Panc1 (cell line): ENCODE measurements around the gene PGLYRP3. TPM values are rescaled to one million over a fixed set of nuclear protein-coding genes. Genes with fewer than 3 reads are reported as not detected.

Experiments
- ATAC-seq: fragments of 200-7000 bp; cut with Tn5 transposase; 2 replicates; pipeline ENCODE4 v1.9.1; 2020; ENCODE audit warnings: mild to moderate bottlenecking, moderate library complexity
- BruUV-seq: library from RNA; stranded (reverse); fragments of 400-500 nt; replicated peaks from 2 replicates; lab custom pipeline; 2021; lab: Mats Ljungman, UMichigan
- CTCF ChIA-PET: fragments of 300-600 bp; sonication (Branson Sonifier 250); formaldehyde crosslinking; loops from one replicate; lab custom pipeline; 2022; ENCODE audit warnings: antibody characterized with exemption; lab: Charles Lee
- POLR2A ChIA-PET: fragments of 300-600 bp; sonication (Branson Sonifier 250); formaldehyde crosslinking; loops from one replicate; lab custom pipeline; 2022; ENCODE audit warnings: antibody characterized with exemption; lab: Charles Lee
- DNase-seq: peaks from one replicate; pipeline ENCODE4 v3.0.0-alpha.2; 2010; ENCODE audit warnings: low read depth, low spot score
- H3K27ac ChIP-seq: 2 replicates; pipeline ENCODE4 v1.5.1; 2011; ENCODE audit warnings: mild to moderate bottlenecking, low read length, inconsistent platforms
- H3K27me3 ChIP-seq: fragments of 200-500 bp; sonication (Bioruptor generic); 2 replicates; pipeline ENCODE4 v1.6.0; 2014; ENCODE audit warnings: low read length, inconsistent platforms; ENCODE audit not compliant: control insufficient read depth, insufficient read depth
- H3K36me3 ChIP-seq: fragments of 200-500 bp; sonication (Bioruptor generic); 2 replicates; pipeline ENCODE4 v1.5.1; 2014; ENCODE audit warnings: inconsistent platforms, mild to moderate bottlenecking, low read length, moderate library complexity; ENCODE audit not compliant: control insufficient read depth, insufficient read depth
- H3K4me1 ChIP-seq: 2 replicates; pipeline ENCODE4 v1.5.1; 2011; ENCODE audit warnings: inconsistent platforms, mild to moderate bottlenecking, low read length, moderate library complexity; ENCODE audit not compliant: control insufficient read depth, insufficient read depth
- H3K4me3 ChIP-seq, 2 experiments: 2 replicates each; pipeline ENCODE4 v1.5.1; 2011 to 2012; ENCODE audit warnings: low read depth in 2 of 2, low read length in 2 of 2, mild to moderate bottlenecking in 2 of 2, inconsistent platforms in 1 of 2, moderate library complexity in 1 of 2
- H3K9me3 ChIP-seq: fragments of 200-500 bp; sonication (Bioruptor generic); 2 replicates; pipeline ENCODE4 v1.5.1; 2014; ENCODE audit warnings: low read depth, mild to moderate bottlenecking, inconsistent platforms, low read length, moderate library complexity; ENCODE audit not compliant: control insufficient read depth, insufficient read depth
- POLR2AphosphoS5 ChIP-seq: IDR thresholded peaks from 2 replicates; pipeline ENCODE4 v1.6.1; 2012; ENCODE audit warnings: mild to moderate bottlenecking, low read depth, low read length, moderate library complexity
- SIN3A ChIP-seq: IDR thresholded peaks from 2 replicates; pipeline ENCODE4 v1.6.1; 2012; ENCODE audit warnings: low read depth, mild to moderate bottlenecking, low read length, moderate library complexity, borderline replicate concordance; ENCODE audit not compliant: insufficient read depth
- TCF7L2 ChIP-seq: IDR thresholded peaks from 2 replicates; pipeline ENCODE4 v1.6.1; 2011; ENCODE audit warnings: mild to moderate bottlenecking, low read depth, low read length, inconsistent platforms
- in situ Hi-C: cut with HindIII; loops from 2 replicates; pipeline ENCODE4 v1.10.0; 2016; ENCODE audit warnings: low sequenced_read_pairs, low pct_unique_long_range_greater_than_20kb
- intact Hi-C: fragments of 100-400 bp; cut with micrococcal nuclease; formaldehyde crosslinking; loops from one replicate; pipeline ENCODE4 v1.10.0; 2022; ENCODE audit not compliant: unreplicated experiment
- total RNA-seq: library from RNA; stranded (reverse); gene quantifications from one replicate; pipeline ENCODE4 v1.2.1, GENCODE V29; 2021; ENCODE audit not compliant: unreplicated experiment
- TF ChIP-seq, protein P1 (sequence below), 2 experiments: IDR thresholded peaks; 2 replicates each; pipeline ENCODE4 v1.6.1; 2011 to 2012; ENCODE audit warnings: low read depth in 2 of 2, control low read depth in 1 of 2, low read length in 1 of 2, mild to moderate bottlenecking in 1 of 2, moderate library complexity in 1 of 2; ENCODE audit not compliant: insufficient read depth in 1 of 2
- TF ChIP-seq, protein P2 (sequence below): fragments of 450-650 bp; IDR thresholded peaks from 2 replicates; pipeline ENCODE4 v1.5.1; 2017; ENCODE audit warnings: mild to moderate bottlenecking

The PGLYRP3 gene
- total RNA-seq, 1 experiment from 2014 or later: not detected

DNA sequence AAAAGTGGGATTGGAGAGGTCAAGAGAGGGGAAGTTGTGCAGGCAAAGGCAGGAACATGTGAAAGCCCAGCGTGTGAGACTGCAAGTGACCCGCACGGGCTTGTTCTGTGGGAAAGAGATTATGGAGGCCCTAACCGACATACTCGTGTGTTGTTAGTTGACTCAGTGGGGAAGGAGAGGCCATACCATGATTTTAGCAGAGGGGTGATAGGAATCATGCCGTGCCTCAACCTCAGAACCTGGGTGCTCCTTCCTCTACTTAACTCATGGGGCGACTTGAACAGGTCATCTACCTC is 19.3 kb downstream of the PGLYRP3 start:
- TF ChIP-seq POLR2AphosphoS5 (no peak), SIN3A (no peak), TCF7L2 (no peak)
- TF ChIP-seq, protein P1, sequence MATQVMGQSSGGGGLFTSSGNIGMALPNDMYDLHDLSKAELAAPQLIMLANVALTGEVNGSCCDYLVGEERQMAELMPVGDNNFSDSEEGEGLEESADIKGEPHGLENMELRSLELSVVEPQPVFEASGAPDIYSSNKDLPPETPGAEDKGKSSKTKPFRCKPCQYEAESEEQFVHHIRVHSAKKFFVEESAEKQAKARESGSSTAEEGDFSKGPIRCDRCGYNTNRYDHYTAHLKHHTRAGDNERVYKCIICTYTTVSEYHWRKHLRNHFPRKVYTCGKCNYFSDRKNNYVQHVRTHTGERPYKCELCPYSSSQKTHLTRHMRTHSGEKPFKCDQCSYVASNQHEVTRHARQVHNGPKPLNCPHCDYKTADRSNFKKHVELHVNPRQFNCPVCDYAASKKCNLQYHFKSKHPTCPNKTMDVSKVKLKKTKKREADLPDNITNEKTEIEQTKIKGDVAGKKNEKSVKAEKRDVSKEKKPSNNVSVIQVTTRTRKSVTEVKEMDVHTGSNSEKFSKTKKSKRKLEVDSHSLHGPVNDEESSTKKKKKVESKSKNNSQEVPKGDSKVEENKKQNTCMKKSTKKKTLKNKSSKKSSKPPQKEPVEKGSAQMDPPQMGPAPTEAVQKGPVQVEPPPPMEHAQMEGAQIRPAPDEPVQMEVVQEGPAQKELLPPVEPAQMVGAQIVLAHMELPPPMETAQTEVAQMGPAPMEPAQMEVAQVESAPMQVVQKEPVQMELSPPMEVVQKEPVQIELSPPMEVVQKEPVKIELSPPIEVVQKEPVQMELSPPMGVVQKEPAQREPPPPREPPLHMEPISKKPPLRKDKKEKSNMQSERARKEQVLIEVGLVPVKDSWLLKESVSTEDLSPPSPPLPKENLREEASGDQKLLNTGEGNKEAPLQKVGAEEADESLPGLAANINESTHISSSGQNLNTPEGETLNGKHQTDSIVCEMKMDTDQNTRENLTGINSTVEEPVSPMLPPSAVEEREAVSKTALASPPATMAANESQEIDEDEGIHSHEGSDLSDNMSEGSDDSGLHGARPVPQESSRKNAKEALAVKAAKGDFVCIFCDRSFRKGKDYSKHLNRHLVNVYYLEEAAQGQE (IDR thresholded peaks at IDR 0.05; ENCODE audit: insufficient read depth in 1 of 2, low read depth in 2 of 2, low read length in 1 of 2): no peak
- BruUV-seq: no TSS peak
- no peaks in the 10 kb centered on the region for H3K9me3 ChIP-seq
- H3K4me3 ChIP-seq: no peak overlapping the region
- ChIA-PET POLR2A (no interaction called here), CTCF (no interaction called here)
- ATAC-seq: no peak
- H3K27me3 ChIP-seq: no peaks in the 10 kb centered on the region
- DNase-seq: no peak
- in situ Hi-C loops: no loop called here
- H3K4me1 ChIP-seq: no peaks in the 10 kb centered on the region
- no peaks in the 10 kb centered on the region for H3K36me3 ChIP-seq
- intact Hi-C loops: no loop called here
- H3K27ac ChIP-seq: no peak overlapping the region

DNA sequence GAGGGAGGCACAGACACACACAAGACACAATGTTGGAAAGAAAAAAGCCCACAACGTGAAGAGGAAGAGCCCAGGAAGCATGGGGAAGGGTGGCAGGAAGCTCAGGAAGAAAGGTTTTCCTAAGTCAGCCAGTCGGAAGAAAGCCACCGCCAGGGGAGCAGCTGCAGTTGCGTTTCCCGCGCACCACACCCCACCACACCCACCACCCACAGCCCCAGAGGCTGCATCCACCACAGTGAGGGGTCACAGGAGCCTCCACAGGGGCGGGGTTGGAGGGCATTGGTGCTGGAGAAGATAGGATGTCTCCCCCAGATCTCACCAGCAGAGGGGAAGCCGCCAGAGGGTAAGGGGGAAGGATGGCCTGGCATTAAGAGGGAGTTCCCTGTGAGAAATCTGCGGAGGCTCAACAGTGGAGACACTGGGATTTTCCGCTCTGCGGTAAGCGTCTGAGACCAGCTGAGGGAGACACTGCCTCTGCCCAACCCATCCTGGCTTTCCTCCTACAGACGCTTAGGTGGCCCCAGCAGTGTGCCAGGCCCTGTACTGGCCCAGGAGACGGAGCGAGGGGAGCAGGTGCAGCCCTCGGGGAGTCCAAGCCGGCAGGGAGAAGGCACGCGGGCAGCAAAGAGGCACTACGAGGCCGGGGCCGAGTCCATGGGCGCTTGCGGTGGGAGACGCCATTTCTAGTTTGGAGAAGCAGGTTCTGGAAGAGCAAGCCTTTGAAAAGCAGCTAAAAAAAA is 19.8 kb downstream of the PGLYRP3 start:
- ChIA-PET CTCF (no interaction called here), POLR2A (no interaction called here)
- Histone ChIP-seq H3K27ac (no peak overlapping the region), H3K9me3 (no peaks in the 10 kb centered on the region), H3K4me1 (no peaks in the 10 kb centered on the region), H3K36me3 (no peaks in the 10 kb centered on the region), H3K27me3 (no peaks in the 10 kb centered on the region), H3K4me3 (no peak overlapping the region)
- ATAC-seq (no peak), DNase-seq (no peak)
- TF ChIP-seq, protein P1 (IDR thresholded peaks at IDR 0.05; ENCODE audit: insufficient read depth in 1 of 2, low read depth in 2 of 2, low read length in 1 of 2): no peak
- TF ChIP-seq POLR2AphosphoS5 (no peak), SIN3A (no peak), TCF7L2 (no peak)
- TF ChIP-seq, protein P2, sequence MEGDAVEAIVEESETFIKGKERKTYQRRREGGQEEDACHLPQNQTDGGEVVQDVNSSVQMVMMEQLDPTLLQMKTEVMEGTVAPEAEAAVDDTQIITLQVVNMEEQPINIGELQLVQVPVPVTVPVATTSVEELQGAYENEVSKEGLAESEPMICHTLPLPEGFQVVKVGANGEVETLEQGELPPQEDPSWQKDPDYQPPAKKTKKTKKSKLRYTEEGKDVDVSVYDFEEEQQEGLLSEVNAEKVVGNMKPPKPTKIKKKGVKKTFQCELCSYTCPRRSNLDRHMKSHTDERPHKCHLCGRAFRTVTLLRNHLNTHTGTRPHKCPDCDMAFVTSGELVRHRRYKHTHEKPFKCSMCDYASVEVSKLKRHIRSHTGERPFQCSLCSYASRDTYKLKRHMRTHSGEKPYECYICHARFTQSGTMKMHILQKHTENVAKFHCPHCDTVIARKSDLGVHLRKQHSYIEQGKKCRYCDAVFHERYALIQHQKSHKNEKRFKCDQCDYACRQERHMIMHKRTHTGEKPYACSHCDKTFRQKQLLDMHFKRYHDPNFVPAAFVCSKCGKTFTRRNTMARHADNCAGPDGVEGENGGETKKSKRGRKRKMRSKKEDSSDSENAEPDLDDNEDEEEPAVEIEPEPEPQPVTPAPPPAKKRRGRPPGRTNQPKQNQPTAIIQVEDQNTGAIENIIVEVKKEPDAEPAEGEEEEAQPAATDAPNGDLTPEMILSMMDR: no peak
- intact Hi-C loops (no loop called here), in situ Hi-C loops (no loop called here)
- no TSS peak for BruUV-seq
